KOPT-K1 (cell line): ENCODE measurements around the gene MYADM.
"Not testable (repeated sequence)": the region's sequence is repeated elsewhere in the genome, so short reads cannot be mapped to it uniquely, and the experiment has no call there.

Source experiments
- H3K27ac ChIP-seq: fragments of 200-600 bp; sonication (generic); 2 replicates; pipeline ENCODE4 v1.5.1; 2016; ENCODE audit warnings: antibody characterized with exemption, mild to moderate bottlenecking, low read depth, low read length; ENCODE audit not compliant: poor library complexity, severe bottlenecking
- H3K36me3 ChIP-seq: fragments of 200-600 bp; sonication (generic); 2 replicates; pipeline ENCODE4 v1.5.1; 2017; ENCODE audit warnings: antibody characterized with exemption, mild to moderate bottlenecking, low read length, moderate library complexity; ENCODE audit not compliant: insufficient read depth
- H3K9me3 ChIP-seq: fragments of 200-600 bp; sonication (generic); 2 replicates; pipeline ENCODE4 v1.5.1; 2017; ENCODE audit warnings: antibody characterized with exemption, low read length, mild to moderate bottlenecking; ENCODE audit not compliant: insufficient read depth, poor library complexity, severe bottlenecking

MYADM gene

GRCh38 chr19:53864308-53864836 is 3.3 kb upstream of the MYADM start:
- H3K9me3 ChIP-seq: no peaks in the 10 kb centered on the region
- no peaks in the 10 kb centered on the region for H3K36me3 ChIP-seq
- no peak overlapping the region for H3K27ac ChIP-seq

DNA sequence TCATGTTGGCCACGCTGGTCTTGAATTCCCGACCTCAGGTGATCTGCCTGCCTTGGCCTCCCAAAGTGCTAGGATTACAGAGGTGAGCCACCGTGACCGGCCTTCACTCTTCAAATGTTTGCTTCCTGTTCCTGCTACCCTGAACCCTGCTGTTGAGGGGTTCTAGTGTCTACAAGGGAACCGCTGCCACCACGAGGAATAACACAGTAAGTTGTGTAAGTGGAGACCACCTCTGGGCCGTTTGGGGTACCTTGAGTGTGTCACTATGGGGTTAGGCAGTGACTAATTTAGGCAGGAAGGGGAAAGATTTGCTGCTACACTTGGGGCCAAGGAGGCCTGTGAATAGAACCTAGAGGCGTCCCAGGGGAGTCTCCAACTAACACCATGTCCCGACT is 2.2 kb upstream of the MYADM start:
- no peaks in the 10 kb centered on the region for H3K9me3 ChIP-seq
- H3K36me3 ChIP-seq: no peaks in the 10 kb centered on the region
- no peak overlapping the region for H3K27ac ChIP-seq

- Histone ChIP-seq H3K9me3 (no peaks in the 10 kb centered on the region), H3K27ac (no peak overlapping the region)
Observed at GRCh38 chr19:53865918-53866864, 1.5 kb upstream of the MYADM start.

DNA sequence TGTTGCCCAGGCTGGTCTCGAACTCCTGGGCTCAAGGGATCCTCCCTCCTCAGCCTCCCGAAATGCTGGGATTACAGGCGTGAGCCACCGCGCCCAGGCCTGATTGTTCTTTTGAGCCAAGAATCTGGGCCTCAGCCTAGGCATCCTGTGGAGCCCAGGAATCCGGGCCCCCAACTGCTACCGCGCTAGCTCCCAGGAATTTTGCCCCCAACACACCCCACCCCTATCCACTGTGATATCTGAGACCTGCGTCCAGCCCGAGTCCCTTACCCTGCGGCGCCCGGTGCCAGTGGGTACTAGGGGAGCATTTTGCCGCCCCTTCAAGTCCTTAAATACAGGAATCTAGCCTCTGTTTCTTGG is 838 bp upstream of the MYADM start:
- Histone ChIP-seq H3K27ac (peak overlapping the region; percentile 39), H3K9me3 (no peaks in the 10 kb centered on the region), H3K36me3 (no peaks in the 10 kb centered on the region)

More at GRCh38 chr19:53865918-53866864, 1.5 kb upstream of the MYADM start:
- H3K36me3 ChIP-seq: no peaks in the 10 kb centered on the region

- H3K36me3 ChIP-seq: no peaks in the 10 kb centered on the region
- no peaks in the 10 kb centered on the region for H3K9me3 ChIP-seq
- H3K27ac ChIP-seq: peak overlapping the region; percentile 67
Observed at GRCh38 chr19:53868091-53868891, 608 bp downstream of the MYADM start.

DNA sequence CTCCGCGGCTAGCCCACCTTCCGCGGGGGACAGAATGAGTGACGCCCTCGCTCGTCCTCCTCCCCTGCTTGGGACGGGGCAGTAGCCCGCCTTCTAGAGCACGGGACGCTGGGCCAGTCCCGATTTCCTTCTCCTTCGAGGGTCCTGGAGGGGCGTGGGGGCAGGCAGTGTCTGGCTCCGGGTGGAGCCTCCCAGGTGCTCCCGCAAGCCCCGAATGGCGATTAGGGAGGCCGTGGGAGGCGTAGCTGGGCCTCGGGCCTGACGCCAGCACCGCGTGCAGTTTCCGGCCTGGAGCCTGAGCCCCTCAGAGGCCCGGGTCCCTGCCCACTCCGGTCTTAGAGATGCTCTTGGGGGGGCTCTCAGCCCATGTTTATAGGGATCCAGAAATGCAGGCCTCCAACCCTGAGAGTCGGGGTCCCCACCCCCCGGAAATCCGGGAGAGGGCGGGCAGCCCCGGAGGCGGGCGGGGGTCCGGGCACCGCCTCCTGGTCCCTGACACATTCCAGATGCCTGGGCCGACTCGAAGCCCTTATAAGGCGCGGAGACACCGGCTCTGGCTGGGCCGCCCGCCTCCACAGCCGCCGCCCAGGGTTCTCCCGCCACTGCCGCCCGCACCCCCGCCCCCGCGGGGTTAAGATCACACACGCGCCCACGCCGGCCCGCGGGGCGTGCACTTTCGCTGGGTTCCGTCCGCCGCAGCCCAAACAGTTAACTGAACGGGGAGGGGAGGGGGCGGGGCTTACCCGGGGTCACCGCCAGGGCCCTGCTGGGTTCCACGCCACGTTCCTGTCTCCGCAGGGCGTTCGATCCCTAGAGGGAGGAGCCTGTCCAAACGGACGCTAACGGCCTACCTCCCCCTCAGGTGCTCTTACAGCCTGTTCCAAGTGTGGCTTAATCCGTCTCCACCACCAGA is 1.5 kb downstream of the MYADM start:
- peak overlapping the region; percentile 67 for H3K27ac ChIP-seq
- H3K36me3 ChIP-seq: no peaks in the 10 kb centered on the region; the same call in 1 of the 2 replicates
- no peaks in the 10 kb centered on the region for H3K9me3 ChIP-seq

GRCh38 chr19:53869805-53870484 is 2.3 kb downstream of the MYADM start:
- H3K36me3 ChIP-seq, H3K9me3 ChIP-seq: not testable (repeated sequence)
- peak overlapping the region; percentile 67 for H3K27ac ChIP-seq

DNA sequence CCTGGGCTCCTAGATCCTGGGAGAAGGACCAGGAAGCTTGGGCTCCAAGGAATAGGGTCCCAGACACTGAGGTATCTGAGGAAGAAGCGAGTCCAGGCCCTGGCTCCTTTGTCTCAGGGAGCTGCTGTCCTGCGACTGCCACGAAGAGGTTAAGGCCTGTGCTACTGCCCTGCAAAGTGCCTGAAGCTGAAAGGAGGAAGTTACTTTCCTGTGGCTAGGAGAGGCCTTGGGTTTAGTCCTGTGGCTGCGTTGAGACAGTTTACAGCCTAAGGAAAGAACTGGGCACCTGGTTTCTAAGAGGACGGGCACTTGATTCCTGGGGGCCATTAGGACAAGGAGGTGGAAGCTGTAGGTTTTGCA is 2.8 kb downstream of the MYADM start:
- Histone ChIP-seq H3K36me3 (no peaks in the 10 kb centered on the region; the same call in 1 of the 2 replicates), H3K27ac (no peak overlapping the region), H3K9me3 (no peaks in the 10 kb centered on the region)

GRCh38 chr19:53871454-53871853 is 3.8 kb downstream of the MYADM start:
- Histone ChIP-seq H3K9me3 (no peaks in the 10 kb centered on the region), H3K36me3 (no peaks in the 10 kb centered on the region; the same call in 1 of the 2 replicates), H3K27ac (no peak overlapping the region)

DNA sequence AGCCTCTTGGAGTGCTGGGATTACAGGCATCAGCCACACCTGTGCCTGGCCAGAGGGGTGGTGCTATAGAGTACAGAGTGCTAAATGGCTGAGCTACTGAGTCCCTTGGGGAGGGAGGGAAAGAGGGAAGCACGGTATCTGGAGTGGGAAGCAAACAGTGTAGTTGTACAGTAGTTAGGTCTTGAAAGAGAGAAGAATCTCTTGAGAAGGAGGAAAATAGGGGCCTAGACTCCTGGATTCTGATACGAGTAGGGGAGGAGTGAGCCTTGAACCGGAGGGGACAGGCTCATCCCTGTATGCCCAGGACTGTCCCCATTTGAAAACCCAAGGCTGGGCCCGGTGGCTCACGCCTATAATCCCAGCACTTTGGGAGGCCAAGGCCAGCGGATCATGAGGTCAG is 5.1 kb downstream of the MYADM start:
- Histone ChIP-seq H3K36me3 (no peaks in the 10 kb centered on the region; the same call in 1 of the 2 replicates), H3K9me3 (no peaks in the 10 kb centered on the region), H3K27ac (no peak overlapping the region)

DNA sequence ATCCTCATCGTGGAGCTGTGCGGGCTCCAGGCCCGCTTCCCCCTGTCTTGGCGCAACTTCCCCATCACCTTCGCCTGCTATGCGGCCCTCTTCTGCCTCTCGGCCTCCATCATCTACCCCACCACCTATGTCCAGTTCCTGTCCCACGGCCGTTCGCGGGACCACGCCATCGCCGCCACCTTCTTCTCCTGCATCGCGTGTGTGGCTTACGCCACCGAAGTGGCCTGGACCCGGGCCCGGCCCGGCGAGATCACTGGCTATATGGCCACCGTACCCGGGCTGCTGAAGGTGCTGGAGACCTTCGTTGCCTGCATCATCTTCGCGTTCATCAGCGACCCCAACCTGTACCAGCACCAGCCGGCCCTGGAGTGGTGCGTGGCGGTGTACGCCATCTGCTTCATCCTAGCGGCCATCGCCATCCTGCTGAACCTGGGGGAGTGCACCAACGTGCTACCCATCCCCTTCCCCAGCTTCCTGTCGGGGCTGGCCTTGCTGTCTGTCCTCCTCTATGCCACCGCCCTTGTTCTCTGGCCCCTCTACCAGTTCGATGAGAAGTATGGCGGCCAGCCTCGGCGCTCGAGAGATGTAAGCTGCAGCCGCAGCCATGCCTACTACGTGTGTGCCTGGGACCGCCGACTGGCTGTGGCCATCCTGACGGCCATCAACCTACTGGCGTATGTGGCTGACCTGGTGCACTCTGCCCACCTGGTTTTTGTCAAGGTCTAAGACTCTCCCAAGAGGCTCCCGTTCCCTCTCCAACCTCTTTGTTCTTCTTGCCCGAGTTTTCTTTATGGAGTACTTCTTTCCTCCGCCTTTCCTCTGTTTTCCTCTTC is 6.3 kb downstream of the MYADM start:
- Histone ChIP-seq H3K27ac (peak overlapping the region; percentile 55), H3K36me3 (no peaks in the 10 kb centered on the region; the same call in 1 of the 2 replicates), H3K9me3 (no peaks in the 10 kb centered on the region)

- Histone ChIP-seq H3K36me3 (no peaks in the 10 kb centered on the region; the same call in 1 of the 2 replicates), H3K27ac (peak overlapping the region; percentile 55), H3K9me3 (no peaks in the 10 kb centered on the region)
Observed at GRCh38 chr19:53874606-53874990, 6.9 kb downstream of the MYADM start.

DNA sequence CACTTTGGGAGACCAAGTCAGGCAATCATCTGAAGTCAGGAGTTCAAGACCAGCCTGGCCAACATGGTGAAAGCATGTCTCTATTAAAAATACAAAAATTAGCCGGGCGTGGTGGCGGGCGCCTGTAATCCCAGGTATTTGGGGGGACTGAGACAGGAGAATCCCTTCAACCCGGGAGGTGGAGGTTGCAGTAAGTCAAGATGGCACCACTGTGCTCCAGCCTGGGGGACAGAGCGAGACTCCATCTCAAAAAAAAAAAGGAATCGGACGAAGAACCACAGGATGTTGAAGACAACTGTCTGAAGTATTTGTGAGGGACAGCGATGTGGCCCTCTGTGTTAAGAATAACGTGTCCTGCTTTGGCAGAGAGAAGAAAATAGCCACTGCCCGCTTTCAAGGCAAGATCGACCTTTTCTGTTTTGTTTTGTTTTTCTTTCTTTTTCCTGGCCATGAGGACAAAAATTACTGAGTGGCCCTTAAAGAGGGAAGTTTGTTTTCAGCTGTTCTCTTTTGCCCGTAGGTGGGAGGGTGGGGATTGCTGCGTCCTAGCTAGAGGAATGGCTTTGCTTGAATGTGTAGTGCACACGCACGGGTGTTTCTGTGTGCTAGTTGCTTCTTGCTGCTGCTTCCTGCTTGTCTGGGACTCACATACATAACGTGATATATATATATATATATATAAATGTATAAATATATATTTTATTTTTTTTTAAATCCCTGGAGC is 8.1 kb downstream of the MYADM start:
- Histone ChIP-seq H3K36me3 (no peaks in the 10 kb centered on the region; the same call in 1 of the 2 replicates), H3K9me3 (no peaks in the 10 kb centered on the region), H3K27ac (no peak overlapping the region)
